Lower leg skin (tissue), 4 donors: ENCODE data around the gene EHMT2. TPM values are rescaled to one million over a fixed set of nuclear protein-coding genes. Genes with fewer than 3 reads are reported as not detected.
A peak's percentile ranks its signal among the peaks of the same experiment; 100 is the strongest.

Experiments used
- DNase-seq, 2 donors: peaks; one replicate each; pipeline ENCODE4 v3.0.0-alpha.2; 2019; ENCODE audit warnings: low spot score in 2 of 2
- H3K4me3 ChIP-seq: fragments of 200-600 bp; sonication (generic); 2 replicates; pipeline ENCODE4 v1.5.1; 2017; ENCODE audit warnings: mild to moderate bottlenecking, low read depth; ENCODE audit not compliant: poor library complexity, severe bottlenecking
- CTCF ChIP-seq, 3 donors: fragments of 450-650 bp; IDR thresholded peaks; one replicate each; pipeline ENCODE4 v1.5.1; 2016; ENCODE audit warnings: antibody characterized with exemption in 3 of 3, mild to moderate bottlenecking in 3 of 3, moderate library complexity in 2 of 3
- POLR2A ChIP-seq, 2 donors: fragments of 450-650 bp; IDR thresholded peaks; one replicate each; pipeline ENCODE4 v1.6.1; 2016 to 2017; ENCODE audit warnings: antibody characterized with exemption in 2 of 2, mild to moderate bottlenecking in 1 of 2, moderate library complexity in 1 of 2
- WGBS, 2 donors: methylation state at CpG; one replicate each; pipeline ENCODE4 v1.1.5; 2018; 5-methylcytosine and 5-hydroxymethylcytosine counted together
- intact Hi-C: fragments of 100-400 bp; cut with DNase I; formaldehyde crosslinking; loops from one replicate; pipeline ENCODE4 v1.15.0; 2023; ENCODE audit warnings: low total_unique reads
- total RNA-seq, 4 donors: library from RNA; depleted of rRNA; stranded (reverse); fragments of >200 nt; gene quantifications; one replicate each; pipeline ENCODE4 v1.1.0, GENCODE V29; 2016

Gene EHMT2
- total RNA-seq, 4 donors from 2014 or later: 25.5 to 39.3 (median 33.6) TPM

- no peak overlapping the region for H3K4me3 ChIP-seq
- intact Hi-C loops: no loop called here
- DNase-seq: no peak
- no peak for TF ChIP-seq CTCF (IDR thresholded peaks at IDR 0.05)
- TF ChIP-seq POLR2A (IDR thresholded peaks at IDR 0.05): no peak
- WGBS, 2 donors: 86 to 100% methylated on average over 1 of the region's 1 CpG
Observed at GRCh38 chr6:31905041-31905440, 7.5 kb upstream of the EHMT2 start.

- DNase-seq: no peak
- no peak overlapping the region for H3K4me3 ChIP-seq
- intact Hi-C loops: no loop called here
- no peak for TF ChIP-seq CTCF (IDR thresholded peaks at IDR 0.05)
- TF ChIP-seq POLR2A (IDR thresholded peaks at IDR 0.05): no peak
- 89 to 92% methylated on average over 3 of the region's 3 CpGs for WGBS, 2 donors
Observed at GRCh38 chr6:31903957-31904356, 6.5 kb upstream of the EHMT2 start.

GRCh38 chr6:31901953-31902643, 4.6 kb upstream of the EHMT2 start, which contains the start of gene ZBTB12:
Gene ZBTB12, minus strand, starts transcription at chr6:31902086. Its CDS starts 781 bp downstream, at chr6:31901305.
- 0 to 1% methylated on average over 31 to 37 of the region's 77 CpGs for WGBS, 2 donors
- no peak for TF ChIP-seq CTCF (IDR thresholded peaks at IDR 0.05)
- H3K4me3 ChIP-seq: peak within 1 kb of the TSS; percentile 62
- intact Hi-C loops: no loop called here
- peak; percentile 80 to 96 for DNase-seq

GRCh38 chr6:31901415-31901952, 4.0 kb upstream of the EHMT2 start:
- peak; percentile 49 to 91 for DNase-seq
- TF ChIP-seq POLR2A (IDR thresholded peaks at IDR 0.05): no peak
- no peak for TF ChIP-seq CTCF (IDR thresholded peaks at IDR 0.05)
- WGBS, 2 donors: 0 to 1% methylated on average over 33 to 36 of the region's 45 CpGs
- peak overlapping the region; percentile 62 for H3K4me3 ChIP-seq
- intact Hi-C loops: no loop called here

GRCh38 chr6:31900917-31901414, 3.5 kb upstream of the EHMT2 start:
- H3K4me3 ChIP-seq: peak overlapping the region; percentile 62
- 18 to 36% methylated on average over 24 to 29 of the region's 29 CpGs for WGBS, 2 donors
- intact Hi-C loops: no loop called here
- no peak for DNase-seq
- TF ChIP-seq CTCF (IDR thresholded peaks at IDR 0.05) (no peak), POLR2A (IDR thresholded peaks at IDR 0.05) (no peak)
